ENCODE measurements around the gene BMP4. TPM values are rescaled to one million over a fixed set of nuclear protein-coding genes. Genes with fewer than 3 reads are reported as not detected.

BMP4 gene
- total RNA-seq, 1 experiment from 2014 or later = 12.2 TPM

- H4K8ac ChIP-seq (replicated peaks; ENCODE audit: insufficient read length, low read depth, low read length) = no peak overlapping the region
- H2AFZ ChIP-seq (ENCODE audit: low read length) = no peak overlapping the region
- H3K79me1 ChIP-seq (ENCODE audit: insufficient read depth, low read depth, low read length, poor library complexity, severe bottlenecking) = no peaks in the 10 kb centered on the region
- no peaks in the 10 kb centered on the region for H3K9me3 Mint-ChIP-seq
- whole genome bisulfite sequencing (ENCODE audit: extremely low coverage, insufficient read length, low lambda C conversion rate) = no CpG with 5 or more reads among the region's 5 CpGs
- H3K9me3 ChIP-seq (ENCODE audit: control insufficient read depth, low read depth, low read length) = no peaks in the 10 kb centered on the region
- H3K36me3 Mint-ChIP-seq (ENCODE audit: insufficient read depth in 1 of 3, low read depth in 3 of 3) = no peaks in the 10 kb centered on the region
- H3K4me1 ChIP-seq (ENCODE audit: insufficient read depth, low read length) = peaks cover 8% of the 10 kb centered on the region; the same call in 1 of the 2 replicates
- no peaks in the 10 kb centered on the region for H3K27me3 Mint-ChIP-seq (ENCODE audit: low read depth)
- H3K4me1 Mint-ChIP-seq = peaks cover 30 to 37% of the 10 kb centered on the region in 2 experiments
- no peaks in the 10 kb centered on the region; the same call in 1 of the 2 replicates for H3K27me3 ChIP-seq (ENCODE audit: insufficient read depth, low read length)
- H2BK15ac ChIP-seq (ENCODE audit: low read depth, low read length) = no peak overlapping the region
- no peak overlapping the region for H3T11ph ChIP-seq (ENCODE audit: low read length)
- H3K79me2 ChIP-seq (ENCODE audit: insufficient read depth, low read length) = no peaks in the 10 kb centered on the region
- no peak overlapping the region for H3K4ac ChIP-seq (ENCODE audit: low read depth, low read length)
- no peak overlapping the region for H2AK5ac ChIP-seq (ENCODE audit: insufficient read length, low read length)
- no peak overlapping the region for H4K5ac ChIP-seq (ENCODE audit: insufficient read length, low read depth, low read length)
- H2BK12ac ChIP-seq (ENCODE audit: insufficient read length, low read depth, low read length) = no peak overlapping the region
- no peak for DNase-seq
- H3K18ac ChIP-seq (ENCODE audit: insufficient read length, low read depth, low read length) = no peak overlapping the region
- H2BK5ac ChIP-seq (ENCODE audit: insufficient read length, low read length) = no peak overlapping the region
- no peak overlapping the region for H3K9ac ChIP-seq (ENCODE audit: extremely low read depth, insufficient read length, low read length)
- no peak overlapping the region for H3K4me3 Mint-ChIP-seq
- no peak overlapping the region for H2BK20ac ChIP-seq (ENCODE audit: low read depth, low read length, poor library complexity, severe bottlenecking)
- H3K14ac ChIP-seq (ENCODE audit: insufficient read depth, low read length) = no peak overlapping the region
- no peak overlapping the region for H2BK120ac ChIP-seq (ENCODE audit: low read depth, low read length, poor library complexity, severe bottlenecking)
- H4K20me1 ChIP-seq (ENCODE audit: control insufficient read depth, insufficient read depth, insufficient read length) = no peaks in the 10 kb centered on the region
- H3K27ac ChIP-seq (ENCODE audit: insufficient read length, low read depth, low read length) = no peak overlapping the region
- H3K56ac ChIP-seq (ENCODE audit: insufficient read length, low read depth, low read length) = no peak overlapping the region
- no peak overlapping the region for H3K27ac Mint-ChIP-seq
- no peak for TF ChIP-seq CTCF (conservative IDR thresholded peaks at IDR 0.05)
- H3K23ac ChIP-seq (ENCODE audit: insufficient read length, low read depth, low read length) = no peak overlapping the region
- no peaks in the 10 kb centered on the region for H3K23me2 ChIP-seq (ENCODE audit: insufficient read length, low read depth, low read length, poor library complexity, severe bottlenecking)
- H3K4me2 ChIP-seq (ENCODE audit: insufficient read depth, insufficient read length, low read length) = no peak overlapping the region
- H4K91ac ChIP-seq (ENCODE audit: insufficient read length, low read depth, low read length) = no peak overlapping the region
These were observed 18.8 kb upstream of the BMP4 start for GRCh38 chr14:53975444-53975843.

Data from H9 (cell line).